ENCODE data around the gene RPL7A. TPM values are rescaled to one million over a fixed set of nuclear protein-coding genes. Genes with fewer than 3 reads are reported as not detected.

Gene RPL7A
- total RNA-seq, 2 experiments from 2014 or later = 2,867 to 2,961 TPM

- peak; percentile 92 for DNase-seq (ENCODE audit: low spot score)
- CTCF ChIA-PET (ENCODE audit: unreplicated experiment) = interaction anchor here (1.1 kb wide), 1 partner anchor 18 kb away, joined by 3 read pairs; no protein-coding TSS in a partner anchor
- BruUV-seq (replicated peaks) = no TSS peak
Observed at GRCh38 chr9:133356391-133357091, 8.5 kb downstream of the RPL7A start, which contains the start of the genes SURF1 and SURF2. Gene SURF1 (minus strand): TSS chr9:133356487. CDS start chr9:133356453, 34 bp downstream. Gene SURF2 (plus strand): TSS chr9:133356550. CDS start chr9:133356593, 43 bp downstream.

GRCh38 chr9:133357656-133358055, 9.6 kb downstream of the RPL7A start:
- H2AFZ ChIP-seq (ENCODE audit: low read length) = no peak overlapping the region
- POLR2A ChIA-PET = interaction anchor here (1.0 kb wide), 1 partner anchor 23 kb away, joined by 10 read pairs; no protein-coding TSS in a partner anchor
- H3K4me1 ChIP-seq (ENCODE audit: insufficient read depth, low read length, poor library complexity, severe bottlenecking) = peaks cover 35% of the 10 kb centered on the region
- no peaks in the 10 kb centered on the region for H3K9me2 ChIP-seq (ENCODE audit: insufficient read depth, low read length)
- no peaks in the 10 kb centered on the region for H3K9me3 ChIP-seq (ENCODE audit: low read length)
- CTCF ChIA-PET (ENCODE audit: unreplicated experiment) = interaction anchor here (1.1 kb wide), 1 partner anchor 17 kb away, joined by 3 read pairs; no protein-coding TSS in a partner anchor
- H3K36me3 ChIP-seq (ENCODE audit: insufficient read depth, low read length) = peaks cover 59% of the 10 kb centered on the region
- H3K27ac ChIP-seq (ENCODE audit: low read depth, low read length, poor library complexity, severe bottlenecking) = no peak overlapping the region
- H3K4me3 ChIP-seq (ENCODE audit: low read depth, low read length, poor library complexity, severe bottlenecking) = peak overlapping the region; percentile 78
- intact Hi-C loops (cut with micrococcal nuclease; ENCODE audit: unreplicated experiment) = loop anchor here (5.0 kb wide), 1 partner anchor 105 kb away; no protein-coding TSS in a partner anchor
- H3K79me2 ChIP-seq (ENCODE audit: insufficient read depth, low read depth, low read length) = peaks cover 8% of the 10 kb centered on the region; the same call in 1 of the 2 replicates
- no peak for DNase-seq (ENCODE audit: low spot score)
- no peaks in the 10 kb centered on the region for H4K20me1 ChIP-seq (ENCODE audit: insufficient read depth, low read length)
- peak overlapping the region; percentile 91 for H3K4me2 ChIP-seq (ENCODE audit: low read length)
- no TSS peak for BruUV-seq (replicated peaks)
- TF ChIP-seq EZH2phosphoT487 (IDR thresholded peaks at IDR 0.05; ENCODE audit: borderline replicate concordance, low read depth, low read length) = no peak
- no peak for TF ChIP-seq CTCF (conservative IDR thresholded peaks at IDR 0.05; ENCODE audit: low read length)

More at GRCh38 chr9:133356391-133357091, 8.5 kb downstream of the RPL7A start, which contains the start of the genes SURF1 and SURF2:
- Histone ChIP-seq H3K79me2 (ENCODE audit: insufficient read depth, low read depth, low read length) (peaks cover 8% of the 10 kb centered on the region; the same call in 1 of the 2 replicates), H3K9me2 (ENCODE audit: insufficient read depth, low read length) (no peaks in the 10 kb centered on the region), H3K4me1 (ENCODE audit: insufficient read depth, low read length, poor library complexity, severe bottlenecking) (peaks cover 35% of the 10 kb centered on the region), H3K9me3 (ENCODE audit: low read length) (no peaks in the 10 kb centered on the region), H4K20me1 (ENCODE audit: insufficient read depth, low read length) (no peaks in the 10 kb centered on the region), H3K4me2 (ENCODE audit: low read length) (peak within 1 kb of the TSS; percentile 91), H2AFZ (ENCODE audit: low read length) (peak within 1 kb of the TSS; percentile 56; the same call in 1 of the 2 replicates), H3K4me3 (ENCODE audit: low read depth, low read length, poor library complexity, severe bottlenecking) (peak within 1 kb of the TSS; percentile 78), H3K27ac (ENCODE audit: low read depth, low read length, poor library complexity, severe bottlenecking) (peak within 1 kb of the TSS; percentile 52), H3K36me3 (ENCODE audit: insufficient read depth, low read length) (peaks cover 59% of the 10 kb centered on the region)
- peak; percentile 41 for TF ChIP-seq CTCF (conservative IDR thresholded peaks at IDR 0.05; ENCODE audit: low read length)
- TF ChIP-seq EZH2phosphoT487 (IDR thresholded peaks at IDR 0.05; ENCODE audit: borderline replicate concordance, low read depth, low read length) = no peak
- intact Hi-C loops (cut with micrococcal nuclease; ENCODE audit: unreplicated experiment) = loop anchor here (1.0 to 5.0 kb wide), 2 partner anchors 20 to 106 kb away; partner anchors contain the start of genes STKLD1 and SURF4
- POLR2A ChIA-PET = interaction anchor here (0.5 to 1.4 kb wide), 3 partner anchors 24 to 1325 kb away, joined by 5 to 10 read pairs (median 6); no protein-coding TSS in a partner anchor

Data from OCI-LY7 (cell line).